Measurements from ENCODE around the gene SLC9C1. TPM values are rescaled to one million over a fixed set of nuclear protein-coding genes. Genes with fewer than 3 reads are reported as not detected.

SLC9C1 gene
- total RNA-seq, result 0.16 TPM in 1 of 2 replicates, not detected in the other

DNA sequence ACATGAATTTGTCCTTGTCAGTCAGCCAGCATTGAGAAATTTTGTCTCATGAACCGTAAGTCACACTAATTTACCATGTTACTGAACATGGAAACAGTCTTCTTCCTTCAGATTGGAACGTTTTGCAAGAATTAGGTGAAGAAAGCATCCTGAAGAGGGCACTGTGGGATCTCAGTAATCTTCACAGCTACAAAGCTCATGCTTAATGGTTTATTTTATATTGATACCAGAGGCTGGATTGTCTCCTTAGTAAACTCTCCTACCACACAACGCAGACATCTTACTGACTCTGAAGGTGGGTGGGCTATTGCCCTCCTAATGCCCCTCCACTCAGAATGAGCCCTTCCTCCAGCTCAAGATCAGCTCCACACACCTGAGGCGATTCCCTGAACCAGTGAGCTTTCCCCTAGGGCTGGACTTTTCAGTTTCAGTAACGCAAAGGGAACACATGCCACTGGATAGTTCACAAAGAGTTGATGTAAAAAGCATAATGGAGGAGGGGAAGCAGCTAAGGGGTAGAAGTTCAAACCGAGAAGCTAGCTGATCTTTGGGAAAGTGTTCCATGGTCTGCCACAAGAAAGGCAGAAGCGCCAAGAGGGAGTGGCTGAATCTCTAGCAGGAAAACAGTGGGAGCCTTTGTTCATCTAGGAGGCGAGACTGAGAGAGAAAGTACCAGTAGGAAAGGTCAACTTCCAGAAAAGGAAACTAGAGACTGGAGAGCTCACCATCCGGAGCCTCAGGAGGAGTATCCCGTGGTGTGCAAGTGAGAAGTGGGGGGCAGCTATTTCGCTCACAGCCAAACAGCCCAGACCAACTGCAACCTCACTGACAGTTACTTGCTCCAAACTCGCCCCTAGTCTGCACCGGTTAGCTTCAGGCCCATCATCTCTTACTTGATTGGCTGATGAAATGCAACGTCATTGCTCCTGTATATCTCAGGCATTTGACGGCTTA lies at the start of gene SLC9C1:
Gene SLC9C1 (minus strand): TSS at position 849 of the 954 bp plus-strand sequence. CDS start 7,425 bp downstream, outside the sequence.

GRCh38 chr3:112333002-112333380 lies 39.0 kb upstream of the SLC9C1 start, which contains the start of gene CD200:
Gene CD200 (plus strand): TSS chr3:112333156. CDS start chr3:112333213, 57 bp downstream.

GRCh38 chr3:112132975-112133448 lies 161.0 kb downstream of the SLC9C1 start, which contains the start of gene GCSAM:
Gene GCSAM (minus strand): TSS chr3:112133248. CDS start chr3:112133120, 128 bp downstream.

Other genes with a start within 250 kb of the SLC9C1 start
- 1.6 TPM in 2 replicates for gene C3orf52, start 207.8 kb downstream of the SLC9C1 start, total RNA-seq
- gene GCSAM, start 161.0 kb downstream of the SLC9C1 start, total RNA-seq, result 0.81 TPM in 1 of 2 replicates, not detected in the other
- gene CD200, start 38.9 kb upstream of the SLC9C1 start, total RNA-seq, result 22.0 and 42.0 TPM in 2 replicates
- not detected in 2 replicates for gene BTLA, start 205.3 kb upstream of the SLC9C1 start, total RNA-seq

Data from cardiac atrium fibroblast (primary cell).